ENCODE measurements around the gene IQGAP2.

Gene IQGAP2

DNA sequence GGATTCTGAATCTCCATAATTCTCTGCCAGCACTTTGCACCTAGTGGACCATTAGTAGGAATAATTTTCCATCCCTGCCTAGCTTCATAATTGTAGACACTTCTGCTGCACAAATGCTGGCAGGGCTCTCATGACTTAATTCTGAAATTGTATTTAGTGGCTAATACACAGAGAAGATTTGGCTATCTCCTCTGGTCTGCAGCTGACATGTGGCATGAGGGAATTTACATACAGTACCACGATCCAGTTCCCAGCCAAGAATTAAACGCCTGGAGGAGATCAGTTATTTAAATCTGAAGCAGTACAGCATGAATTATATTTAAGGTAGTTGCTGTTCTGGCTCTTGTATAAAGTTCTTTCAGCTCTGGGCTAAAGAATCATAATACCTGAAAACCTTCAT, 46.5 kb downstream of the IQGAP2 start:
- H3K9me2 ChIP-seq (replicated peaks; ENCODE audit: low read depth, low read length), result no peaks in the 10 kb centered on the region
- no peak for TF ChIP-seq EZH2phosphoT487 (IDR thresholded peaks at IDR 0.05; ENCODE audit: borderline replicate concordance)
- TF ChIP-seq, protein P1, sequence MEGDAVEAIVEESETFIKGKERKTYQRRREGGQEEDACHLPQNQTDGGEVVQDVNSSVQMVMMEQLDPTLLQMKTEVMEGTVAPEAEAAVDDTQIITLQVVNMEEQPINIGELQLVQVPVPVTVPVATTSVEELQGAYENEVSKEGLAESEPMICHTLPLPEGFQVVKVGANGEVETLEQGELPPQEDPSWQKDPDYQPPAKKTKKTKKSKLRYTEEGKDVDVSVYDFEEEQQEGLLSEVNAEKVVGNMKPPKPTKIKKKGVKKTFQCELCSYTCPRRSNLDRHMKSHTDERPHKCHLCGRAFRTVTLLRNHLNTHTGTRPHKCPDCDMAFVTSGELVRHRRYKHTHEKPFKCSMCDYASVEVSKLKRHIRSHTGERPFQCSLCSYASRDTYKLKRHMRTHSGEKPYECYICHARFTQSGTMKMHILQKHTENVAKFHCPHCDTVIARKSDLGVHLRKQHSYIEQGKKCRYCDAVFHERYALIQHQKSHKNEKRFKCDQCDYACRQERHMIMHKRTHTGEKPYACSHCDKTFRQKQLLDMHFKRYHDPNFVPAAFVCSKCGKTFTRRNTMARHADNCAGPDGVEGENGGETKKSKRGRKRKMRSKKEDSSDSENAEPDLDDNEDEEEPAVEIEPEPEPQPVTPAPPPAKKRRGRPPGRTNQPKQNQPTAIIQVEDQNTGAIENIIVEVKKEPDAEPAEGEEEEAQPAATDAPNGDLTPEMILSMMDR (conservative IDR thresholded peaks at IDR 0.05; ENCODE audit: low read length), result no peak
- peaks cover 24% of the 10 kb centered on the region; the same call in 1 of the 2 replicates for H3K36me3 ChIP-seq (ENCODE audit: insufficient read depth, low read length)
- peaks cover 46% of the 10 kb centered on the region for H3K4me1 ChIP-seq (ENCODE audit: insufficient read depth, low read length, poor library complexity, severe bottlenecking)
- H3K4me3 ChIP-seq (ENCODE audit: low read length, poor library complexity, severe bottlenecking), result no peak overlapping the region
- no peaks in the 10 kb centered on the region for H3K9me3 ChIP-seq (ENCODE audit: insufficient read depth, low read depth, low read length)
- peak overlapping the region; percentile 24 for H3K9ac ChIP-seq (ENCODE audit: low read depth, low read length, poor library complexity, severe bottlenecking)
- peaks cover 71% of the 10 kb centered on the region for H3K79me2 ChIP-seq (ENCODE audit: insufficient read depth, low read length)
- no peak overlapping the region for H2AFZ ChIP-seq (ENCODE audit: low read length)
- peak overlapping the region; percentile 32 for H3K4me2 ChIP-seq (ENCODE audit: low read depth, low read length, poor library complexity, severe bottlenecking)
- H3K27me3 ChIP-seq (ENCODE audit: insufficient read depth, low read length, poor library complexity, severe bottlenecking), result no peaks in the 10 kb centered on the region
- peaks cover 4% of the 10 kb centered on the region for H4K20me1 ChIP-seq (ENCODE audit: insufficient read depth, low read length, poor library complexity, severe bottlenecking)
- no peaks in the 10 kb centered on the region for H3F3A ChIP-seq (ENCODE audit: low read depth)

DNA sequence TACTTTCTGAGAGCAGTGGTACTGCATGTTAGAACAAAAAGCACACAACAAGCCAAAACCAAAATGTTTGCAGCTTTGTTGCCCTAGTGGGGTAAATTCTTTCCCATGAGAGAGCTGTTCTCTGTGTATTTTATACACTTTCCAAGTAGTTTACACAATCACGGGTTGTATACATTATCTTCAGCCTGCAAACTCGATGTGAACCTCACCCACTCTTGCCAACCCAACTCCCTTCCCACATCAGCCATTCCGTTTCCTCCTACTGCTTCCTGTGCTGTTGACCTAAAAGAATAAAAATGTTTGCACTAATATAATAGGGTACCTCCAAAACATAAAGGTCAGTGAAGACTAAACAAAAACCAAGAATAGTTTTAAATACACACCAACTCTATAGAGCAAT, 47.0 kb downstream of the IQGAP2 start:
- Histone ChIP-seq H3K79me2 (ENCODE audit: insufficient read depth, low read length) (peaks cover 69% of the 10 kb centered on the region), H3K27me3 (ENCODE audit: insufficient read depth, low read length, poor library complexity, severe bottlenecking) (no peaks in the 10 kb centered on the region), H3K36me3 (ENCODE audit: insufficient read depth, low read length) (peaks cover 24% of the 10 kb centered on the region; the same call in 1 of the 2 replicates), H3F3A (ENCODE audit: low read depth) (no peaks in the 10 kb centered on the region), H4K20me1 (ENCODE audit: insufficient read depth, low read length, poor library complexity, severe bottlenecking) (peaks cover 4% of the 10 kb centered on the region), H3K4me2 (ENCODE audit: low read depth, low read length, poor library complexity, severe bottlenecking) (peak overlapping the region; percentile 32), H2AFZ (ENCODE audit: low read length) (no peak overlapping the region), H3K9ac (ENCODE audit: low read depth, low read length, poor library complexity, severe bottlenecking) (peak overlapping the region; percentile 24), H3K9me2 (replicated peaks; ENCODE audit: low read depth, low read length) (no peaks in the 10 kb centered on the region), H3K4me1 (ENCODE audit: insufficient read depth, low read length, poor library complexity, severe bottlenecking) (peaks cover 44% of the 10 kb centered on the region), H3K4me3 (ENCODE audit: low read length, poor library complexity, severe bottlenecking) (no peak overlapping the region), H3K9me3 (ENCODE audit: insufficient read depth, low read depth, low read length) (no peaks in the 10 kb centered on the region)
- TF ChIP-seq, protein P1 (conservative IDR thresholded peaks at IDR 0.05; ENCODE audit: low read length), result no peak

DNA sequence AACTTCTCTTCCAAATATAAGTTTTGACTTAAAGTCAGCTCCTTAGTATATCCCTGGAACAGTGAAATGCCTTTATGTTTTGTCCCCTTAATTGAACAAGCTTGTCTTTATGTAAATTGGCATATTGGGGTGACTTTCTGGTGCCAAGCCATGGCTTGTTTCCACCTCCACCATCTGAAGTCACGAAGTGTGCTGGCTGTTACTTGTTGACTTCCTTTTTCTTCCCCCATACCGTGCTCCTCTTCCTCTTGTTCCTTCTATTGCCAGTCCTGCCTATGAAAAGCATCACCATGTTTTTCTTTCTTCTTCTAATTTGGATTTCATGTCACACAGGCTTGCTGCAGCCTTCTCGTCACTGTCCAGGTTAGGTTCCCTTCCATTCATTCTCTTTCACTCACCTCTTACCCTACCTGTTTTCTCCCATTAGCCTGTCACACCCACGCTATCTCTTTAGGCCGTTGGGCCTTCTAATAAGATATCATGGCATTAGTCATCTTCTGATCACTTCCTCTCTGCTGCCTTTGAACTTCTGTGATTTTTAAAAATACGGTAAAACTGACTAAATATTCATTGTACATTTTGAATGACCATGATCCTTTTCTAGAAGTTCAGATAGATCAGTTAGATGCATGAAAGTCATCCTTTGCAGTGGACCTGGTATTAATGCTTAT, 48.1 kb downstream of the IQGAP2 start:
- no peaks in the 10 kb centered on the region for H3F3A ChIP-seq (ENCODE audit: low read depth)
- peaks cover under 1% of the 10 kb centered on the region for H4K20me1 ChIP-seq (ENCODE audit: insufficient read depth, low read length, poor library complexity, severe bottlenecking)
- no peak overlapping the region for H2AFZ ChIP-seq (ENCODE audit: low read length)
- H3K9me2 ChIP-seq (replicated peaks; ENCODE audit: low read depth, low read length), result no peaks in the 10 kb centered on the region
- no peaks in the 10 kb centered on the region for H3K27me3 ChIP-seq (ENCODE audit: insufficient read depth, low read length, poor library complexity, severe bottlenecking)
- TF ChIP-seq, protein P1 (conservative IDR thresholded peaks at IDR 0.05; ENCODE audit: low read length), result no peak
- no peak for TF ChIP-seq EZH2phosphoT487 (IDR thresholded peaks at IDR 0.05; ENCODE audit: borderline replicate concordance)
- H3K9ac ChIP-seq (ENCODE audit: low read depth, low read length, poor library complexity, severe bottlenecking), result no peak overlapping the region
- peaks cover 38% of the 10 kb centered on the region for H3K4me1 ChIP-seq (ENCODE audit: insufficient read depth, low read length, poor library complexity, severe bottlenecking)
- H3K4me2 ChIP-seq (ENCODE audit: low read depth, low read length, poor library complexity, severe bottlenecking), result peak overlapping the region; percentile 32
- peaks cover 77% of the 10 kb centered on the region for H3K79me2 ChIP-seq (ENCODE audit: insufficient read depth, low read length)
- no peaks in the 10 kb centered on the region for H3K9me3 ChIP-seq (ENCODE audit: insufficient read depth, low read depth, low read length)
- H3K4me3 ChIP-seq (ENCODE audit: low read length, poor library complexity, severe bottlenecking), result no peak overlapping the region
- peaks cover 23% of the 10 kb centered on the region; the same call in 1 of the 2 replicates for H3K36me3 ChIP-seq (ENCODE audit: insufficient read depth, low read length)
